HG03460 (cell line): ENCODE results near the gene TNNT2.

Experiments
- ATAC-seq: cut with Tn5 transposase; IDR thresholded peaks from one replicate; pipeline ENCODE4 v1.9.1; 2021; ENCODE audit not compliant: unreplicated experiment

TNNT2 gene

DNA sequence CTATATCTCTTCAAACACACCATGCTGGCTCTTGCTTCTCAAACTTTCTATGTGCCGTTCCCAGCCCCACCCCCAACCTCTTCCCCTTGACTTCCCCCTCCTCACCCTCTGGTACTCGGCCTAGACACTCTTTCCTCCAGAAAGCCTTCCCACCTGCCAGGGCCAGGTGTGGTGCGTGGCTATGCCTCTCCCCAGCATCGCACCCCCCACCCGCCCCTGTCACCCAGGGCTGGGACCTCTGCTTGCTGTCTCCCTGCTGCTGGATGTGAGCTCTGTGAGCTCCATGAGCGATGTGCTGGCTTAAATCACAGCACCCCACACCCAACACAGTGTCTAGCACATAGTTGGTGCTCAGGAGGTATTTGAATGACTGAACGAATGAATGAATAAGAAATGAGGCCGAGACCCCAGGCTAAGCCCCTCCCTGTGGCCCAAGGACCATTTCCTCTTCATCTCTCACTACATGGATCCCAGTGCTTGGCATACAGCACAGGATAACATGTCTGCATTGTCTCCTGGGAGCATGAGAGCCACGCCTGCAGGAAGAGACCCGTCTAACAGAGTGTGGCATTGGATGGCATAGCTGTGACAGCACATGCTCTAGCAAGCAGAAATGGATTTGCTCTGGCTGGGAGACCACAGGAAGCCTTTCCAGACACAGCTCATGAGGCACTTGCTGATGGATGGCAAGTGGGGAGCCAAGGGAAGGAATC lies 19.7 kb downstream of the TNNT2 start:
- ATAC-seq: no peak

GRCh38 chr1:201357211-201357610 lies 20.3 kb downstream of the TNNT2 start:
- ATAC-seq: no peak

DNA sequence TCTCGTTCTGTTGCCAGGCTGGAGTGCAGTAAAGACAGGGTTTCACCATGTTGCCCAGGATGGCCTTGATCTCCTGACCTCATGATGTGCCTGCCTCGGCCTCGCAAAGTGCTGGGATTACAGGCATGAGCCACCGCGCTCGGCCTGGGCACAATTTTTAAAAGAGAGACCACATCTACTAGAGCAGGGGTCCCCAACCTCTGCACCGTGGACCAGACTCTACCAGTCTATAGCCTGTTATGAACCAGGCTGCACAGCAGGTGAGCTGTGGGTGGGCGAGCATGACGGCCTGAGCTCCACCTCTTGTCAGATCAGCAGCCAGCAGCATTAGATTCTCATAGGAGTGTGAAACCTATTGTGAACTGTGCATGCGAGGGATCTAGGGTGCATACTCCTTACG lies 20.8 kb downstream of the TNNT2 start:
- ATAC-seq: no peak

DNA sequence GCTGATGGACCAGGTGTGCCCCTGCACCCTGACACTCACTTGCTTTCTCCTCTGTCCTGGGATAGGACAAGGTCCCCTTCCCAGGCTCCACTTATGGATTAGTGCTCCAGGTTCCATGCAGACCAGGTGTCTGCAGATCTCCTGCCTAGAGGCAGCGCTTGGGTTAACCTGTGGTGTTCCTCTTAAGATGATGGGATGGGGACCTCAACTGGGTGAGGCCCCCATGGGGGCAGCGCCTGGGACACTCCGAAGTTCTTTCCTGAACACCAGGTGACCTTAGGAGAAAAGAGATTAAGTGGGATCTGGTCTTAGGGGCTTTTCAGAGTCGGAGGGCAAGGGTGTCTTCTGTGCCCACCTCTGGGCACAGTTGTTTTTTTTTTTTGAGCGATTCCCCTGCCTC lies 21.2 kb downstream of the TNNT2 start:
- no peak for ATAC-seq

- ATAC-seq: no peak
Observed at GRCh38 chr1:201355471-201355870, 22.0 kb downstream of the TNNT2 start.

- ATAC-seq: no peak
Observed at GRCh38 chr1:201354901-201355295, 22.6 kb downstream of the TNNT2 start.

- ATAC-seq: no peak
Observed at GRCh38 chr1:201354151-201354900, 23.2 kb downstream of the TNNT2 start.

DNA sequence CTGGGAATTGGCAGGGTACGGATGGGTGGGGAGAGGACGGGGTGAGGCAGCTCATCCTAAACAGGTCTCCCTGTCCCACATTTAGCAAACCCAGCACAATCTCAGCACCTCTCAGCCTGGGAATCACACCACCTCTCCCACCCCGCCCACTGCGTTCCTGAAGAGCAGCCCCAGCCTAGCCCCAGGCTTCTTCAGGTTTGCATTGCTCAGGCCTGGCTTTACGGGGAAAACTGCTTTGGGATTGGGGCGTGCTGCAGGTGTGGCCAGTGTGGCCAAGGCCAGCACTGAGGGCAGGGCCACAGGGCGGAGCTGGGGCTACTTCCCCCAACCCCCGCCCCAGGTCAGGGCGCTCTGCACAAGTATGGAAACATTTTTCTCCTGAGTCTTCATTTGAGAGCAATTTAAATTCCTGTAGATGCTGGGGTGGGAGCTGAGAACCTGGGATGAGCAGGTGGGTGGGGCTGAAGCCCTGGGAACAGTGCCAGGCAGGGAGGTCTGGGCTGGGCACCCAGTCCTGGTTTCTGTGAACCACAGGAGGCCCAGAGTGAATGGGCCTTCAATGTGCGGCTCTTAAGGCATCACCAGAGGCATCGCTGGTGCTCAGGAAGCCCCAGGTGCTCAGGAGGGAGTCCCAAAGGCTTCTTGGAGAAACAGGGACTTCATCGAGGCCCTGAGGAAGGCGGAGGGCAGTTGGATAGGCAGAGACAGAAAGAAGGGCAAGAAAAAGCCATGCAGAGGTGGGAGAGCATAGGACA lies 24.1 kb downstream of the TNNT2 start:
- ATAC-seq: no peak

DNA sequence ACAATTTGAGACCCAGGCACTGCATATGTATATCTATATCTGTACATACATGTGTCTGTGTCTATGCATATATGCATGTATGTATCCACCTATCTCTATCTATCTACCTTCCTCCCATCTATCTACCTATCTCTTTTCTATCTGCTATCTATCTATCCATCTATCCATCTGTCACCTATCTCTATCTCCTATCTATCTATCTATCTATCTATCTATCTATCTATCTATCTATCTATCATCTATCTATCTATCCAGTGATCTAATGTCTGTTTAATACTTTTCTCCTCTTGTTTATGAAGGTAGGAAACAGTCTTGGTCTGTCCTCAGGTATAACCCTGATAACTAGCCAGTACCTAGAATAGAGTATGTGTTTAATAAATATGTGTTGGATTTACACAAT lies 25.9 kb downstream of the TNNT2 start:
- no peak for ATAC-seq

DNA sequence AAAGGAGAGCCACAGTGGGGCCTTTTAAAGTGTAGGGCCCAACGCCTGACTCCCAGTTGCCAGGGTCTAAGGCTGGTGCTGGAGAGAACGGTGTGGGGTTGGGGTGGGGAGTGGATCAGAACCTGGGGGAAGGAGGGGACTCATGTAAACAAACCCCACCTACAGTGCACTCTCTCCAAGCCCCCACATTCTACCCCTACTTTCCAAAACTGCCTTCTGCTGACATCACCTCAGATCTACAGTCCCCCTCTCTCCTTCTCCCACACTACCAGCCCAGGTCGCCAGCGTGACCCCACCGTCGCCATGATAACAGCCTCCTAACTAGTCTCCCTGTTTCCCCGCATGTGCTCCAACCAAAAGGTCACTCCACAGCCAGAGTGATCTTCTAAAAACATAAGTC lies 26.6 kb downstream of the TNNT2 start:
- ATAC-seq: no peak

- ATAC-seq: no peak
Observed at GRCh38 chr1:201350361-201350725, 27.1 kb downstream of the TNNT2 start.

DNA sequence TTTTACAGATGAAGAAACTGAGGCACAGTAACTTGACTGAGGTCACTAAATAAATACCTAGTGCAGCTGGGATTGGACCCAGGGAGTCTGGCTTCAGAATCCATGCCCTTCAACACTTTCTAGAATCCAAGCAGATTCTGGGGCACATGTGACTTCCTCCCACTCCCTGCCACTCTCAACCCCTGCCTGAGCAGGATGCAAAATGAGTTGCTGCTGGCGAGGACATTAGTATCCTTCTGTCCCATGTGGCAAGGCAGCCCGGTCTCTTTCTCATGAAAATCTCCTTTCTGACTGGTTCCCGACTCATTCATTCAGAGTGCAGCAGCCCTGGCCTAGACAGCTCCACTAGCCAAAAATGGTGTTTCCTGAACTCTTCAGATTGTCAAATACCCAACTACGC lies 28.4 kb downstream of the TNNT2 start:
- no peak for ATAC-seq

- ATAC-seq: no peak
Observed at GRCh38 chr1:201348211-201348566, 29.3 kb downstream of the TNNT2 start.

- no peak for ATAC-seq
Observed at GRCh38 chr1:201347498-201348210, 29.8 kb downstream of the TNNT2 start.

- ATAC-seq: no peak
Observed at GRCh38 chr1:201346987-201347386, 30.5 kb downstream of the TNNT2 start.

DNA sequence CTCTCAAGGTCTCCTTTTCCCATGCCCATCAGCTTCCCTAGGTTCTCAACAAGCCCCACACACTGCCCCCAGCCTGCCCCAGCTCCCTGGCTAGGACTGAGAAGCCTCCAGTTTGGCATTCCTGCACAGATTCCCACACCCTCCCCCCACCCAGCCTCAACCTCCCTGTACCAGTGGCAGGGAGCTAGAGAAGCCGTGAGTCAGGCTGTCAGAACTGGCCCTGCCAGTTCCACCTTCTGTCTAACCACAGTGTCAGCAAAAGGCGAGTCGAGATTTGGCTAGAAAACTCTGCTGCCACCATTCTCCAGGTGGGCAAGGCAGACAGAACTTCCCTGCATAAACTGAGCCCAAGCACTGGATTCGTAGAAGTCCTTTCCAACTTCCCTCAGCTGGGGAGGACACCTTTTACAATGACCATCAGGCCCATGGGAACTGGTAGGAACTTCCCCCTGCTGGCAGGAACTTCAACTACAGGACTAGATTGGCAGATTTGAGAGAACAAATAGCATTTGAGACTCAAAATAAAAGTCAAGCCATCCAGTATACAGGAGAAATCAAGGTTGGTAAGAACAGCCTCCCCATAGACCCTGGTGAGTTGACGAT lies 31.0 kb downstream of the TNNT2 start:
- no peak for ATAC-seq

DNA sequence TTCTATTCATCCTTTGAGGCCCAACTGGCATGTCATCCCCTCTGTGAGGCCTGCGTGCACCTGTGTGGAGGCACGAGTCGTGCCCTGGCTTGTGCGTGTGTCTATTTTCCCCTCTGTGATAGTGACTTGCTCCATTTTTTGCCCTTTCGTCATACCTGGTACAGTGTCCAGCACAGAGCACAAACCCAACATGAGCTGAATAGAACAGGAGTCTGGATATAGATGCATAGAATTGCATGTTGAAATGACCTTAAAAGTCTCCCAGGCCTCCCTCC lies 32.5 kb downstream of the TNNT2 start:
- no peak for ATAC-seq

DNA sequence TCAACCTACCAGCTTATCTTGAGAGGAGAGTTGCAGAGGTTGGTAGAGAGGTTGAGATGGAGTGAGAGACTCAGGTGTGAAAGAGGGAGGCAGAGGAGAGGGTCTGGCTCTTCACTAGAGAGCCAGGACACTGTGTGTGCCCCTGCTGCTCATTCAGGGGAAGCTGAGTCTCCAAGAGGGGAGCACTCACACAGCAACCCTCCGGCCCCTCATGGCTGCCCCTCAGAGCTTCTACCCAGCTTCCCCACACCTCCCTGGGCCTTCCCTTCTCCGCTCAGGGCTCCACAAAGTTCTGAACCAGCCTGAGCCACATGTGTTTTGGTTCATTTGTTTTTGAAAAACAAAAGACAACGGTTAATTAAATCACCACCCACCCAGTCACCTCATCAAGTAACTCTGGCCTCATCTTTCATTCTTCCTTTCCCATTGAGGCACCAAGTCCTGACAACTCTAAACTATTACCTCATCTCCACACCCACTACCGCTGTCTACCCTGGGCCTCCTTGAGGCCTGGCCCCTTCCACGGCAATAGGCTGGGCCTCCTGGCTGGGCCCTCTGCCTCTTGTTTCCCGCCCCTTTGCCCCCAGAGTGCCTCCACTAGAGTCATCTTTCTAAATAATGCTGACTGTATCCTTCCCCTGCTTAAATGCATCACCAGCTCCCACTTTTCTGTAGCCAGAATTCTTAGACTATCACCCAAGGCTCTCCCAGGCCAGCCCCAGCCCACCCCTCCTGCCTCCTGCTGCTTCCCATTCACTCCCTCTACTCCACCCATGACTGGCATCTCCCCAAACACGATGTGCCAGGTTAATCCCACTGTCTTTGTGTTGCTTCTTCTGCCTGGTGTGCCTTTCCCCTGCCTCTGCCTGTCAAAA lies 33.0 kb downstream of the TNNT2 start:
- ATAC-seq: no peak

- ATAC-seq: no peak
Observed at GRCh38 chr1:201341377-201341776, 36.1 kb downstream of the TNNT2 start.

- no peak for ATAC-seq
Observed at GRCh38 chr1:201336711-201337450, 40.6 kb downstream of the TNNT2 start.
